ENCODE results near the gene ABT1.

DNA sequence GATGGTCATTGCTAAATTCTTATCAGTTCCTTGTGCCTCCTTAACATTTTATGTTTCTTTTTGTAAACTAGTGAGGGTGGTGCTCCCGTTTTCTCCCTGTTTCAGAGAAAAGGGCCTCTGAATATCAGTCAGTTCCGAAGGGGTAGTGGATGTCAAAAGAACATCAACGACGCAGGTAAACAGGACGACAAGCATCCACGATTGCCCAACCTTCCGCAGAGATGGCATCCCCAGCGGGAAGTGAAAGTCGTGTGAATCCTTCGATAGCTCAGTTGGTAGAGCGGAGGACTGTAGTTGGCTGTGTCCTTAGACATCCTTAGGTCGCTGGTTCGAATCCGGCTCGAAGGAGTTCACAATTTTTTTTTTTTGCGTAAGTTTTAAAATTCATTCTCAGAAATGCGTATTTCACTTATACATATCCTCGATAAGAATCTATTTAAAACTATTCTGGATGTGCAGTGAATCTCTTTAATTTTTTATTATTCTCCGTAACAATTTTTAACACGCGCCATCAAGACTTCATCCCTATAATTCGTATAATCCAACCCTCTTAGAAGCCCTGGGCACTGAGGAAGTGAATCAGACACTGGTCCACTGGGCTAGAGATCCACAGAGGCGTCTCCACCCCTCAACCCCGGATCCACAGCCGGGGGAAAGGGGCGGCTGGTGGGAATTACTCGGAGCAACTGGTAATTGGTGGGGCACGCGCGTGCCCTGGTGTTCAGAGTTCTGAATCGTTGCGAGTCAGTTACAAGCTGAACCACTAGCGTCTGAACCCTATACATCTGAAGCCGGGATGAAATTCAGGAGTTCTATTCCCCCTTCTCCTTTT is 27.9 kb upstream of the ABT1 start:
- TF ChIP-seq, protein P1, sequence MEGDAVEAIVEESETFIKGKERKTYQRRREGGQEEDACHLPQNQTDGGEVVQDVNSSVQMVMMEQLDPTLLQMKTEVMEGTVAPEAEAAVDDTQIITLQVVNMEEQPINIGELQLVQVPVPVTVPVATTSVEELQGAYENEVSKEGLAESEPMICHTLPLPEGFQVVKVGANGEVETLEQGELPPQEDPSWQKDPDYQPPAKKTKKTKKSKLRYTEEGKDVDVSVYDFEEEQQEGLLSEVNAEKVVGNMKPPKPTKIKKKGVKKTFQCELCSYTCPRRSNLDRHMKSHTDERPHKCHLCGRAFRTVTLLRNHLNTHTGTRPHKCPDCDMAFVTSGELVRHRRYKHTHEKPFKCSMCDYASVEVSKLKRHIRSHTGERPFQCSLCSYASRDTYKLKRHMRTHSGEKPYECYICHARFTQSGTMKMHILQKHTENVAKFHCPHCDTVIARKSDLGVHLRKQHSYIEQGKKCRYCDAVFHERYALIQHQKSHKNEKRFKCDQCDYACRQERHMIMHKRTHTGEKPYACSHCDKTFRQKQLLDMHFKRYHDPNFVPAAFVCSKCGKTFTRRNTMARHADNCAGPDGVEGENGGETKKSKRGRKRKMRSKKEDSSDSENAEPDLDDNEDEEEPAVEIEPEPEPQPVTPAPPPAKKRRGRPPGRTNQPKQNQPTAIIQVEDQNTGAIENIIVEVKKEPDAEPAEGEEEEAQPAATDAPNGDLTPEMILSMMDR (IDR thresholded peaks at IDR 0.05), result no peak
- TF ChIP-seq POLR2A (IDR thresholded peaks at IDR 0.05), result no peak
- peak in 2 of 3 donors; percentile 91 to 96 for TF ChIP-seq POLR2AphosphoS5 (IDR thresholded peaks at IDR 0.05)
- no peak for TF ChIP-seq EP300 (IDR thresholded peaks at IDR 0.05)

Measured in suprapubic skin (tissue), 4 donors.